ENCODE results near the gene PMPCB.

- TF ChIP-seq CTCF (IDR thresholded peaks at IDR 0.05), result no peak
- no peak for TF ChIP-seq EZH2 (IDR thresholded peaks at IDR 0.05)
These were observed 46.7 kb downstream of the PMPCB start for GRCh38 chr7:103343758-103344452.

Data from neural progenitor cell (in vitro differentiated cells).